ENCODE data around the gene FBXO47.

GRCh38 chr17:38942696-38943334 lies 24.4 kb downstream of the FBXO47 start:
- no peak for TF ChIP-seq CSRNP1 (CRISPR knock-in tag; IDR thresholded peaks at IDR 0.05)
- TF ChIP-seq FOXK2 (IDR thresholded peaks at IDR 0.05), result no peak
- no peak for TF ChIP-seq SUZ12 (IDR thresholded peaks at IDR 0.05; ENCODE audit: low read depth, low read length)
- no peak for TF ChIP-seq CREB1 (IDR thresholded peaks at IDR 0.05)
- no peak for TF ChIP-seq CREB1 (CRISPR knock-in tag; IDR thresholded peaks at IDR 0.05)
- TF ChIP-seq ZNF660 (CRISPR knock-in tag; IDR thresholded peaks at IDR 0.05; ENCODE audit: borderline replicate concordance, low read depth), result no peak
- no peak for TF ChIP-seq MAX (IDR thresholded peaks at IDR 0.05)
- no peak for TF ChIP-seq SIN3A (IDR thresholded peaks at IDR 0.05; ENCODE audit: borderline replicate concordance, low read depth, low read length)
- TF ChIP-seq ZFY (CRISPR knock-in tag; IDR thresholded peaks at IDR 0.05), result no peak
- no peak for TF ChIP-seq CTCF (CRISPR knock-in tag; IDR thresholded peaks at IDR 0.05)
- no peak for TF ChIP-seq POLR2AphosphoS5 (IDR thresholded peaks at IDR 0.05; ENCODE audit: low read depth, low read length)

All from HepG2 (cell line).